NCI-H2029 (cell line): ENCODE data around the gene TRIM14.
"Not testable (repeated sequence)": the region's sequence is repeated elsewhere in the genome, so short reads cannot be mapped to it uniquely, and the experiment has no call there.

Source experiments
- DNase-seq: peaks from one replicate; lab custom pipeline; 2025; lab: John Stamatoyannopoulos, UW

TRIM14 gene

DNA sequence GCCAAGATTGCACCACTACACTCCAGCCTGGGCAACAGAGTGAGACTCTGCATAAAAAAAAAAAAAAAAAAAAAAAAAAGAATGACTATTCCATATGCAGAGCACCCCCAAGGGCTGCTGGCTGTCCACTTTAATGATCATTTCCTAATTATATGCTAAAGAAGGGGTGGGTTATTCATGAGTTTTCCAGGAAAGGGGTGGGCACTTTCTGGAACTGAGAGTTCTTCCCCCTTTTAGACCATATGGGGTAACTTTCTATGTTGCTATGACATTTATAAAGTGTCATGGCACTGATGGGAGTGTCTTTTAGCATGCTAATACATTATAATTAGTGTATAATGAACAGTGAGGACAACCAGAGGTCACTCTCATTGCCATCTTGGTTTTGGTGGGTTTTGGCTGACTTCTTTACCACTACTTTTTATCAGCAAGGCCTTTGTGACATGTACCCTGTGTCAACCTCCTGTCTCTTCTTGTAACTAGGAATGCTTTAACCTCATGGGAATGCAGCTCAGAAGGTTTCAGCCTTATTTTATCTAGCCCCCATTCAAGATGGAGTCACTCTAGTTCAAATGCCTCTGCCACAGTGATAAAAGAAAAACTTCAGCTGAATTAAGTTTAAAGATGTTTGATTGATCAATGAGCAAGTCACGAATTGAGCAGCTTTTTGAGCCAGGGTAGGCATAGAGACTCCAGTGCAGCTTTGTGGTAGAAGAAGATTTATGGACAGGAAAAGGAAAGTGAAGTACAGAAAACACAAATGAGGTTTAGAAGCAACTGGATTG lies 69.5 kb downstream of the TRIM14 start:
- DNase-seq, result no peak

DNA sequence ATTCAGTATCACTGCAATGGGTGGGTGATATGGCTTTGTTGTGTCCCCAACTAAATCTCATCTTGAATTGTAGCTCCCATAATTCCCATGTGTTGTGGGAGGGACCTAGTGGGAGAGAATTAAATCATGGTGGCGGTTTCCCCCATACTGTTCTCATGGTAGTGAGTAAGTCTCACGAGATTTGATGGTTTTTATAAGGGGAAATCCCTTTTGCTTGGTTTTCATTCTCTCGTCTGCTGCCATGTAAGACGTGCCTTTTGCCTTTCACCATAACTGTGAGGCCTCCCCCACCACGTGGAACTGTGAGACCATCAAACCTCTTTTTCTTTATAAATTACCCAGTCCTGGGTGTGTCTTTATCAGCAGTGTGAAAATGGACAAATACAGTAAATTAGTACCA lies 72.0 kb downstream of the TRIM14 start:
- no peak for DNase-seq

DNA sequence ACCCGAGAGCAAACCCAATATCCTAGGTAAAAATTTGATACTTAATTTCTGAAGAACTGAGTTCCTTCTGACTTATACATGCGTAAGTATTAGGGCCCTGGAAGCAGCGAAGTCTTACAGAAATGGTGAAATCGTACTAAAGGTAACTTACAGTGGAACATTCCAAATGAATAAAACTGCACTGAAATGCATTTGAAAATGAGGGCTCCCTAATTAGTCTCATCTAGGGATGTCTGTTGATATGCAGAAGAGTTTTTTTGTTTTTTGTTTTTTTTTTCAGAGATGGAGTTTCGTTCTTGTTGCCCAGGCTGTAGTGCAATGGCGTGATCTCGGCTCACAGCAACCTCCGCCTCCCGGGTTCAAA lies 72.9 kb downstream of the TRIM14 start:
- no peak for DNase-seq

DNA sequence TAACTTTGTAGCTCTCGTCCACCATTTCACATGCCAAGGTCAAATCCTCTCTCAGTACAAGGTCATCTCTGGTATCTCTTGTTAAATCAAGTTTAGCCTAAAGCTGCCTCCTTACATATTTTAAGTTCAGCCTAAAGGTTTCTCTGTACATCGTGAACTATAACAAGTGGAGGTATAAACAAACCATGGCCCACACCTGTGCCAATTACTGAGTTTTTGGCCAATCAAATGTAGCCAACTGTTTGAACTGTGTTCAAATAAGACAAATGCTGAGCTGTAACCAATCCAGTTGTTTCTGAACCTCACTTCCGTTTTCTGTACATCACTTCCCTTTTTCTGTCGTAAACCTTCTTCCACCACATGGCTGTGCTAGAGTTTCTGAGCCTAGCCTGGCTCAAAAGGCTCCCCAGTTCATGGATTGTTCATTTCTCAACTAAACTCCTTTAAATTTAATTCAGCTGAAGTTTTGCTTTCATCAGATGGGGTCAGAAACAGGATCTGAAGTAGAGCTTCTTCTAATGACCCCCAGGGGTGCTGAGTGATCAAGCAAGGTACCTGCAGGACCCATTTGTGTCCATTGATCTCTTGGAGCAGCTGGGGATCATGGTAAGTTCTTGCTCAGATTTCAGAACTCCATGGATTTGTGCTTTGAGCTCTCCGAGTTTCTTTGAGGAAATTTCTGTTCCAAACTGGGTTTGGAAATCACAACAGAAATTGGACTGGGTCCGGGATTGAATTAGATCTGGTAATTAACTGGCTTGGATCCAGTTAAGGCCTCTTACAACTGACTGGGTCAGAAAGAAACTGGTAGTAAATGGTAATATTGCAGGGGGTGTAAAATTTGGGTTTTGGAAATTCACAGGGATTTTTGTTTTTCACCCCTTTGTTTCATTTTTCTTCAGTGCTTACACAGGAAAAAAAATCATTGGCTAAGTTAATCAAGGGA lies 73.5 kb downstream of the TRIM14 start:
- peak; percentile 48 for DNase-seq

DNA sequence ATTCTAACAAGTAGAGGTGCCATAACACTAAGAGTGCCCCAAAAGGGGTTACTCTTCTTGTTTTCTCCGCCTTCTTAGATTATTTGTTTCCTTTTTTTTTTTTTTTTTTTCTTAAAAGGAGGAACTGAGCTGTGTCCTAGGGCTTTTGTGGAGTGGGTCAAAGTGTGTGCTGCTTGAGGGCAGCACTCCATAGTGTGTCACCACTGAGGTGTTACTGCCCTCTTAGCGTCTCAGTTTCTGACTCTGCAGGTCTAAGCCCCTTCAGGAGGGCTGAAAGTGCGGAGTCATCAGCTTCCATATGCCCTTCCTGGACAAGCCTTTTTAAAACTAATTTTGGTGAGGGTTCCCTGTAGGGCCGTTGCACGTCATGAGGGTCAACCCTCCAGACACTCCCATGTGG lies 75.1 kb downstream of the TRIM14 start:
- DNase-seq, result no peak

DNA sequence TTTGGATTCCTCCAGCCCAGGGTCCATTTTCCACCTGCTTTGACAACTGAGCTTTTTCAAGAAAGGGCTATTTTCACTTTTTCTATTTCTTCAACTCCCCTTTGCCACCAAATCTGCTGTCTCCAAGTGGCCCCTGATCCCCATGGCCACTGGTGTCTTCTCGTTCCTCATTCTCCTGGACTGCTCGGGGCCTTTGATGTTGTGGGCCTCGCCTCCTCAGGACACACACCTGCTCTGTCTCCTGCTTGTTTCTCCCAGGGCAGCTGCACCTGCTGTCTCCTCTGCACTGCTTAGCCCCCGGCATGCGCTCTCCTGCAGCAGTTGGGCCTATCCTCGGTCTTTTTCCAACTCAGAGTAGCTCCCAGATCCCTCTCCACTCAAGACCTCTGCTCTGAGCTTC lies 78.8 kb downstream of the TRIM14 start:
- no peak for DNase-seq

DNA sequence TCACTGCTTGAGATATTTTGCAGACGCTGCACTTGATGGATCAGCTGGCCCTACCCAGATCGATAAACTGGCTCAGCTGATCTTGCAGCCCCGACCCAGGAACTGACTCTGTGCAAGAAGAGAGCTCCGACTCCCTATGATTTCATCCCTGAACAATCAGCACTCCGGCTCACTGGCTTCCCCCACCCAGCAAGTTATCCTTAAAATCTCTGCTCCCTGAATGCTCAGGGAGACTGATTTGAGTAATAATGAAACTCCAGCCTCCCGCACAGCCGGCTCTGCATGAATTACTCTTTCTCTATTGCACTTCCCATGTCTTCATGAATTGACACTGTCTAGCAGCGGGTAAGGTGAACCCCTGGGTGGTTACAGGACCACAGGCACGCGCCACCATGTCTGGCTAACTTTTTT lies 79.4 kb downstream of the TRIM14 start:
- DNase-seq, result no peak

DNA sequence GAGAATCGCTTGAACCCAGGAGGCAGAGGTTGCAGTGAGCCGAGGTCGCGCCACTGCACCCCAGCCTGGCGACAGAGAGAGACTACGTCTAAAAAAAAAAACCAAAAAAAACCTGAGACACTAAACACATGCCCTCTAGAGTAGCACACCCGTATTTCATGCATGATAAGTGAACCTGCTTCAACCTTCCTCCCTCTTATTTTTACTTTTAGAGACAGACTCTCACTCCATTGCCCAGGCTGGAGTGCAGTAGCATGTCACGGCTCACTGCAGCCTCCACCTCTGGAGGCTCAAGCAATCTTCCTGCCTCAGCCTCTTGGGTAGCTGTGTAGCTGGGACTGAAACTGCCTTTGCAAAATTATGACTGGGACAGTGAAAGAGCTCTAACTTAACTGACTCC lies 80.1 kb downstream of the TRIM14 start:
- DNase-seq, result no peak

DNA sequence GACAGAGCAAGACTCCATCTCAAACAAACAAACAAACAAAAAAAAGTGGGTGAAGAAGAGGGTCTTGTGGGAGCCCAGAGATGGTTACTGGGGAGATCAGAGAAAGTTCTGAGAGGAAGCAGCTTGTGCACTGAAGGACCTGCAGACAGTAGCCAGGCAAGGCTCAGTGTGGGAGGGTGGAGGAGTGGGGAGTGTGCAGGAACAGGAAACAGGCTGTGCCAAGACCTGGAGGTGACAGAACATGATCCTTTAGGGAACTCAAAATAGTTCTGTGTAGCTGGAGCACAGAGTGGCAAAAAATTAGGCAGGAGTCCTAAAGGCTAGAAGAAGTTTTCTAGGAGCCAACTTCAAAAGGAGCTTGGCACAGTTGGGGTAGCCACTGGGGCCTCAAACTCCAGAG lies 81.7 kb downstream of the TRIM14 start:
- DNase-seq, result no peak

DNA sequence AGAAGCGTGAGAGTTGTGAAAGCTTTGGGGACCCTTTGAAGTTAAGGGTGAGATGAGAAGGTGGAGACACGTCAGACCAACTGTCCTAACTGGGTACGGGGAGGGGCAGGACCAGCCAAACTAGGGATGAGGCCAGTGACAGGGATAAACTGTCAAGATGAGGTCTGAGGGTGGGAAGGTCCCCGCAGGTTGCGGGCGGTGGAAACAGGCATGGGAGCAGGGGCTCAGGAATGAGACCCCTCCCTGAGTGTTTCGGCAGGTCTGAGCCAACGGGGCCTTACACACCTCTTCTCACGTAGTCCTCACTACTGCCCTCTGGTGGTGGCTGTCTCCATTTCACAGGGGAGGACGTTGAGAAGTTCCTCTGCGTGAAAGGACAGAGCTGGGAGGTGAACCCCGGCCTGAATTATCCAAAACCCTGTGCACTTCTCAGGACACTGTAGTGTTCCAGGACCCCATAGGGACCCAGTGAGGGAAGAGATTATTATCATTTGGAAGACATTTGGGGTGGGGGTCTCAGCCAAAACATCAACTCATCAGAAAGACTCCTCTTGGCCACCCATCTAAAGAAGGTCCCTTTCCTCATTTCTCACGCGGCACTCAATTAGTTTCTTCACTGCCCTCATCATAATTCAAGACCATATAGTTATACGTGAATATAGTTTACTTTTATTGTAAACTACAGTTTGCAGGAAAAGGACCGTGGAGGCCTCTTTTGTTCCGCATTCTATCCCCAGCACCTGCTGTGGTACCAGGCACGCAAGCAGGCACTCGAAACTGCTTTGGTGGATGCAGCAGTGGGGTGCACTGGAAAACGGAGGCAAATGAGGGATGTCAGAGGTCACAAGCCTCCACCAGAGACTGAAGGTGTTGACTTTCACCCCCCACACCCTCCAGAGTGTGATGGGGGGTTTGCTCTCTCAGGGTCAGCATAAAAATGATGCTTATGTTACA lies 84.2 kb downstream of the TRIM14 start:
- peak; percentile 69 for DNase-seq

DNA sequence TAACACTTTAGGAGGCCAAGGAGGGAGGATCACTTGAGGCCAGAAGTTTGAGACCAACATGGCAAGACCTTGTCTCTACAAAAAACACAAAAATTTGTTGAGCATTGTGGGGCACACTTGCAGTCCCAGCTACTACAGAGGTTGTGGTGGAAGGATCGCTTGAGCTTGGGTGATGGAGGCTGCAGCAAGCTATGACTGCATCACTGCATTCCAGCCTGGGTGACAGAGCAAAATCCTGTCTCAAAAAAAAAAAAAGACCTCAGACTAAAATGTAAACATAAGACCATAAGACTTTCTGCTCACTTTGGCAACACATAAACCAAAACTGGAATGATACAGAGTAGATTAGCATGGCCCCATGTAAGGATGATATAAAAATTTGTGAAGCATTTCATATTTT lies 87.1 kb downstream of the TRIM14 start:
- DNase-seq, result no peak

DNA sequence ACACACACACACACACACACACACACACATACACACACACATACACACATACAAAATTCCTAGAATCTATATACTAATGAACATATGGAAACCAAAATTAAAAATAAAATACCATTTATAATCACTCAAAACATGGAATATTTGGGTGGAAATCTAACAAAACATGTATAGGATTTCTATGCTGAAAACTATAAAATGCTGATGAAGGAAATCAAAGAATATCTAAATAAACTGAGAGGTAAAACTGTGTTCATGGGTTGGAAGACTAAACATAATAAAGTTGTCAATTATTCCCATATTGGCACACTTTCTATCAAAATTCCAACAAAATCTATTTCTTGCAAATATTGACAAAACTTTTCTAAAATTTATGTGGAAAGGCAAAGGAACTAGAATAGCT lies 87.9 kb downstream of the TRIM14 start:
- DNase-seq, result no peak

DNA sequence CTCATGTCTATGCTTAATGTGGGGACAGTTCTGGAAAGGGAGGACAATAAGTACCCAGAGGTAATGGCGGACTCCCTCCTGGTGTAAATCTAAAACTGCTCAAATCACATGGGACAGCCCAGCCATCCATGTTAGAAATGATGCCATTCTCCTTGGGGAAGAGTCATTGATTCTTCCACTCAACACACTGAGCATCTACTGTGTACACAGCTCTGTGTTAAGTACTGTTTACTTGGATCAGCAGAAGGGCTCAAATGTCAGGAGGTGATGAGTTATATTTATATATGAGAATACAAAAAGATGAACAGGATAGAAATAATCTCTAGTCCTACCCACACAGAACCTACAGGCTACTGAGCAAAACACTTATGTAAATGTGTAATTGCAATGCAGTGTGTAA lies 94.3 kb downstream of the TRIM14 start:
- DNase-seq, result peak; percentile 77

DNA sequence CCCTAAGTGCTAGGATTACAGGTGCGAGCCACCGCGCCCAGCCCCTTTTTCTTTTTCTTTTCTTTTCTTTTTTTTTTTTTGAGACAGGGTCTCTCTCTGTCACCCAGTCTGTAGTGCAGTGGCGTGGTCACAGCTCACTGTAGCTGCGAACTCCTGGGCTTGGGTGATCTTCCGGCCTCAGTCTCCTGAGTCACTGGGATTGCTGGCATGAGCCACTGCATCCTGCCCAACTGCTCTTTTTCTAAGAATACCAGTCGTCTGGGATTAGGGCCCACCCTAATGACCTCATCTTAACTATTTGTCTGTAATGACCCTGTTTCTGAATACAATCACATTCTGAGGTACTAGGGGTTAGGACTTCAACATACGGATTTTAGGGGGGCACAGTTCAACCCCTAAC lies 96.6 kb downstream of the TRIM14 start:
- DNase-seq, result no peak

DNA sequence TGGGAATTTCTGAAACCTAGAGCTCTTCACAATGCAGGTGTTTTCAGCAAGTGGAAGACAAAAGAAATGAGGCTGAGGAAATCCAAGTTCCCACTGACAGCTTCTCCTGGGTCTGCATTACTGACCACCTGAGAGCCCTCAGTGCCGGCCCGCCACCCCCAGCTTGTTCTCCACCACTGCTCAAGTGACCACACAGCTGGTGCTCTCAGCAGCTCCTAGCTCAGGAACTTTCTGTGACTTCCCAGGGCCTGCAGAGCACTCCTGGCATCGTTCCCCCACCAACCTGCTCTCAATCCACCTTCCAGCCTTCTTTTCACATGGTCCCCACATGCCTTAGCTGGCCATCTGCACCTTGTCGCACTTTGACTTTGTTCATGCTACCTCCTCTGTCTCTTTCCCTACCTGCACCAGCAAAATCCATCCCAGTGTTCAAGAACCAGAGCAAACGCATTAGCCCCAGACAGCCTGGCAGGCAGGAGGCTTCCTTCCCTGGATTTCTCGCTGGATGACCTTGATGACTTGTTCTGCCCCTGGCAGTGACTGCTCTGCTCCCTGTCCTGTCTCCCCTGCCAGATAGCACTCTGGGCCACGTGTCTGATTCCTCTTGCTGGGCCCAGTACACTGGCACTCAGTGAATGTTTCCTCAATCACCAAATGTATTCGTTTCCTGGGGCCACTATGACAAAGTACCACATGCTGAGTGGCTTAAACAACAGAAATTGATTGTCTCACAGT lies 97.5 kb downstream of the TRIM14 start:
- DNase-seq, result no peak

DNA sequence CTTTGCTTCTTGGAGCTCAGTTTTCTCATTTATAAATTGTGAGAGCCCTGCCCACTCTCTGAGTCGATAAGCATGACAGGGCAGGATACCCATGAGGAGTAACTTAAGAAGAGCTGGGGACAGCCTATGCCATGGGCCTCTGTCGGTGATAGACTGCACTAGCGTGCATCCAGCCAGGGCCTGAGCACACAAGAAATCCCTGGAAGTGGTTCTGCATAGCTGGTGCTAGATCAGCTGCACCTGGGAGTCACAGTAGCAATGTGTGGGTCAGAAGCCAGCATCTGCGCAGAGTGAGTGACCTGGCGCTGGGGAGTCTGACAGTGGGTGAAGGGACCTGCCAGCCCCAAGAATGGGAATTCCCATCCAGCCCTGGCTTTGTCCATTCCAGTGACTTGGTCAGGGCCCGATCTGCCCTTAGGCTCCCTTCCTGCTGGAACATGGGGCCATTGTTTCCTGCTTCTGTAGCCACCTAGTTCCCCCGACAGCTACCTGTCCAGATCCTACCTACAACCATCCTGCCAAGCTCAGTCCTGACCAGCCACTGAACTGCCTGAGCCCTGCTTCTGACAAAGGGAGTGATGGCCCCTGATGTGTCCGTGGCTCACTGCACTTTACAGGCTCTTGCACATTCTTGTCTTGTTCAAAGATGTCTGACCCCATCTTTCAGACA lies 98.4 kb downstream of the TRIM14 start:
- no peak for DNase-seq

DNA sequence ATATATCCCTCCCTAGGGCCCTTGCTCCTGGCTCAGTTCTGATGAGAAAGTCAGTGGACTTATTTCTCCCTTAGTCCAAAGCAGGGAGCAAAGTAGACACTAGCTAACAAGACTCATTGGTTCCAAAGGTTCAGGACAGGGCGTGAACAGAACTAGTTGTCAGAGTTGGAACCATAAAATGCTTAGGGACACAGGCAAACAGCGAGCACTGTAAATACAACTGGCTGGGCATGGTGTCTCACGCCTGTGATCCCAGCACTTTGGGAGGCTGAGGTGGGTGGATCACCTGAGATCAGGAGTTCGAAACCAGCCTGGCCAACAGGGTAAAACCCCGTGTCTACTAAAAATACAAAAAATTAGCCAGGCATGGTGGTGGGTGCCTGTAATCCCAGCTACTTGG lies 99.2 kb downstream of the TRIM14 start:
- DNase-seq, result not testable (repeated sequence)
